Putamen (tissue), 1 donor: ENCODE data around the gene SPRYD3.
A peak's percentile ranks its signal among the peaks of the same experiment; 100 is the strongest.
"Not testable (repeated sequence)": the region's sequence is repeated elsewhere in the genome, so short reads cannot be mapped to it uniquely, and the experiment has no call there.

Source experiments
- DNase-seq: peaks from one replicate; pipeline ENCODE4 v3.0.0-alpha.2; 2016; ENCODE audit warnings: low spot score

SPRYD3 gene

DNA sequence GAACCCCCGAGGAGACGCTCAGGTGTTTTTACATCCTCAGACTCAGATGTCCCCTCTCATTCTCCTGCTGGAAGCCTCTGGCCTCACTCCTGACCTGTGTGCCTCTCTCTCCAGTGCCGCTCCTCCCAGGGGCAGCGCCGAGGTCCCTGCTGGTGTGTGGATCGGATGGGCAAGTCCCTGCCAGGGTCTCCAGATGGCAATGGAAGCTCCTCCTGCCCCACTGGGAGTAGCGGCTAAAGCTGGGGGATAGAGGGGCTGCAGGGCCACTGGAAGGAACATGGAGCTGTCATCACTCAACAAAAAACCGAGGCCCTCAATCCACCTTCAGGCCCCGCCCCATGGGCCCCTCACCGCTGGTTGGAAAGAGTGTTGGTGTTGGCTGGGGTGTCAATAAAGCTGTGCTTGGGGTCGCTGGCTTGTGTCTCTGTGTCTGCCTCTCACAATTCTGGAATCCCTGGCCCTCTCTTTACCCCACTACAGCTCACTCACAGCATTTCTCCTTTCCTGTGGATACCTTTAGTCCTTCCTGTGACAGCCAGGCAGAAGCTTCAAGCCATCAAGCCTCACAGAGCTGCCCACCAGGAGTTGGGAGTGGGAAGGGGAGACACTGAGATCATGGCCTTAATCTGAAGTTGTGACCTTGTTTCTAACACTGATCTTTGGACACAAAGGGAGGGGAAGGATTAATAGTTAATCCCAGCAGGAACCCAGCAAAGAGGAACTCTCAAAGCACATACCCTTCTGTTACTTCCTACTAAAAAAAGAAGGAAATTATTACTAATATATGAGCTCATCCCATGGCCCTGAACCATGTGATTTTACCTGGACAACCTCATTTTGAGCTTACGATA lies 23.0 kb upstream of the SPRYD3 start:
- no peak for DNase-seq

DNA sequence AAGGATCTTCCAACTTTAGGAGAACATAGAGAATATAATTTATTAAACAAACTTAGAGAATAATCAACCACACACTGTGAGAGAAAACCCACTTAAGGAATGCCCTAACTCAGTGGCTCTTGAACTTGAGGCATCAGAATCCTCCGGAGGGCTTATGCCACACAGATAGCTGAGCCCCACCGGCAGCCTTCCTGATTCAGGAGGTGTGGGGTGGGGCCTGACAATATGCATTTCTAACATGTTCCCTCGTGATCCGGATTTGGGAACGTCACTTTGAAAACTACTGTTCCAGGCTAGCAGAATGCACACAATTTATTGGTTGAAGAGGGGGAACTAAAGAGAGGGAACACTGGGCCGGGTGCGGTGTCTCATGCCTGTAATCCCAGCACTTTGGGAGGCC lies 22.1 kb upstream of the SPRYD3 start:
- DNase-seq: no peak

DNA sequence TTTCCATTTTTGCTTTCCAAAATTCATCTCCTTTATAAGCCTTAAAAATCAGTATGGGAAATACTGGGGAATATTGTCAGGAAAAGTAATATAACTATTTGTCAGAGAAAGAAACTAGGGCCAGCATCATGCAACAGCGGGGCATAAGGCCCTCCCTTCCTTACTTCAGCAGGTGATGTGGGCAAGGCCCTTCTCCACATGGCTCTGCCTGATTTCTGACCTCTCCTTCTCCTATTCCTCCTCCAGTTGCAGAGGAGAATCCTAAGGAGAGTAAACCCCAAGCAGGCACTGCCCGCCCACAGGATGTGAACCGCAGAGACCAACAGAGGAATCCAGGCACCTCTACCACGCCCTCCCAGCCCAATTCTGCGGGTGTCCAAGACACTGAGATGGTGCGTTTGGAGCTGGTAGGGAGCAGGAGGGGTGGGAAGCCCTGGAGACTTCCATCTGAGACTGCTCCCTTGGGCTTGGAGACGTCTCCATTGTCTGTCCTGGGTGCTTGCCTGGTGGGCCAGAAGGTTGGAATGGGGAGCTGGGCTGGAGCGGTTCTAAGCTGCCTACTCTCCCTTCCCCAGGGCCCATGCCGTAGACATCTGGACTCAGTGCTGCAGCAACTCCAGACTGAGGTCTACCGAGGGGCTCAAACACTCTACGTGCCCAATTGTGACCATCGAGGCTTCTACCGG lies 21.4 kb upstream of the SPRYD3 start:
- no peak for DNase-seq

DNA sequence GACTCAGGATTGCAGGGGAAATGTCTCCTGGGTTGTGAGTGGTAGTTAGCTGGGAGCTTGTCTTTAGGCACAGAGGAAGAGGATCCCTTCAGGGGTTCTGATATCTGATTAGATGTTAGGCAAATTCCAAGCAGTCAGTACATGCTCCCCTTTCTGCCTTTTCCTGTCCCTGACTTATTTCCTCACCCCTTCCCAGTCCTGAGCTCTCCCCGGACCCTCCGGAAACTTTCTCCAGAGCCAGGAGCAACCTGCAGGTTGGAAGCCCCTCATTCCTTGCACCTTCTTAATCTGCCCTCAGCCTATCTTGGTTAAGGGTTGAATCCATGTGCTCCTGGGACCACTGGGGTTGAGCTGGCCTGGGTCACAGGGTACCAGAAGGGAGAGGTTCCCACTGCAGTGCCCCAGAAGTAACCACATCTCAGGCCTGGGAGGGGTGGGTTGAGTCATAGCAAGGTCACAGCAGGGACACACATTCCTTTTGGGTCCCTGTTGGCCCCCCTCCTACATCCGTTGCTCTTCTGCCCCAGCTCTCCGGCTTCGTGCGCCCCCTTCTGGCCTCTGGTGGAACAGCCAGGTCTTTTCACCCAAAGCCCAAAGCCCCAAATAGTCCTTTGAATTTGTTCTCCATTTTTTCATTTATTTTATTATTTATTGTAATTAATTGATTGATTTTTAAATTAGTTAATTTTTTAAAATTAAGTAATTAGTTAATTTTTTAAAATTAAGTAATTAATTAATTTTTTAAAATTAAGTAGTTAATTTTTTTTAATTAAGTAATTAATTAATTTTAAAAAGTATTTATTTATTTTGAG lies 20.1 kb upstream of the SPRYD3 start:
- peak; percentile 67 for DNase-seq

DNA sequence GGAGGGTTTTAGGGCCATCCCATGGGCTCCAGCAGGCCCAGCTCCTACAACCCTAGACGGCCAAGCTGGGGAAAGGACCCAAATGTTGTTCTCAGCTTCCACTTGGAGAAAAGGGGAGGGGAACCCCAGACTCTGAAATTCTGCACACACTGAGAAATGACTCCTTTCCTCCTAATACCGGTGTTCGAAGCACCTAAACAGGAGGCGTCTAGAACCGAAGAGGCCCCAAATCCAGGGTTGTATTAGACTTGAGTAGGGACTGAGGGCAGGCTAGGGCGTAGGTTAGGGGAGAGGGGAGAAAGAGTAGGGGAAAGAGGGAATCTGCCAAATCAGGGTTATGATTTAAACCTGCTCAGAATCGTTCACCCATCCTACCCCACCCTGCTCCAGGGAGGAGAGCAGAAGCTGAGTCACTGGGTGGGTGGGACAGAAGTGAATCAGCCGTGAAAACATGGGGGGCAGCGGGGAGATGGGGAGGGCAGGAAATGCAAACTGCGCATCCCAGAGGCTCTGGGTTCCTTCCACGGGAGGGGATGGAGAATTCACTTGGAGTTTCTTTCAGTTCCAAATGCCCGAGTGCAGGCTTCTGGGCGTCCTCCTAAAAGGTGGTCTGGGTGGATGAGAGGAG lies 19.3 kb upstream of the SPRYD3 start:
- DNase-seq: peak; percentile 75

DNA sequence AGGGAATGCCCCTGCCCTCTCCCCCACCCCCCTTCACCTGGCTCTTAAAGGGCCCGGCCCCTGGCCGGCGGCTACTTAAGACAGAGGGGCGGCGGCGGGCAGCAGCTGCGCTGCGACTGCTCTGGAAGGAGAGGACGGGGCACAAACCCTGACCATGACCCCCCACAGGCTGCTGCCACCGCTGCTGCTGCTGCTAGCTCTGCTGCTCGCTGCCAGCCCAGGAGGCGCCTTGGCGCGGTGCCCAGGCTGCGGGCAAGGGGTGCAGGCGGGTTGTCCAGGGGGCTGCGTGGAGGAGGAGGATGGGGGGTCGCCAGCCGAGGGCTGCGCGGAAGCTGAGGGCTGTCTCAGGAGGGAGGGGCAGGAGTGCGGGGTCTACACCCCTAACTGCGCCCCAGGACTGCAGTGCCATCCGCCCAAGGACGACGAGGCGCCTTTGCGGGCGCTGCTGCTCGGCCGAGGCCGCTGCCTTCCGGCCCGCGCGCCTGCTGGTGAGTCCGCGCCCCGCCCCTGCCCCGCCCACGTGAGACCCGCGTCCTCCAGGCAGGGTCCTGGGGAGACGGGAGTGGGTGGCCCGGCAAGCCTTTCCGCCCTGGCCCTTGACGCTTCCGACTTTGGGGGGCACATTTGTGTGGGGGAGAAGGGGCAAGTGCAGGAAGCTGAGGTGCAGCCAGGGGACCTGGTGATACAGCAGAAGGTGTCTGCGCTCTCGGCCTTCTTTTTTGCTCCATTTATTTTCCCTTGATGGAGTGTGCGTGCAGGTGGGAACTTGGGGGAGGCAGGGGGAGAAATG lies 18.6 kb upstream of the SPRYD3 start, which contains the start of gene IGFBP6:
Gene IGFBP6 (plus strand): TSS at position 104 of the 790 bp plus-strand sequence. CDS start 51 bp downstream, at position 155.
- peak; percentile 12 for DNase-seq

DNA sequence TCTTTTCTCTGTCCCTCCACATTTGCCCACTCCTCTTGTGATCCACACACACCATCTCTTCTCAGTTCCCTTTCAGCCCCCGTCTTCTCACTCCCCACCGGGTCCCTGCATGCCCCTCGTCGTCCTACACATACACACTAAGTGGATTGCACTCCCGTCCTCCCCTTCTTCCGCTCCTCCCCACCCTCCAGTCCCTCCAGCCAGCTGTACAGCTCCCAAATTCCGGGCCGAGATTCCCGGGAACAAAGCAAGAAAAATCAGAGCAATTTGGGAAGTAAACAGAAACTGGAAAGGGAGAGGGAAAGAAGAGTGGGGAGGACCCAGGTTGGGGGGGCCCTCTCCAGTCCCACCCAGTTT lies 18.0 kb upstream of the SPRYD3 start:
- DNase-seq: no peak

DNA sequence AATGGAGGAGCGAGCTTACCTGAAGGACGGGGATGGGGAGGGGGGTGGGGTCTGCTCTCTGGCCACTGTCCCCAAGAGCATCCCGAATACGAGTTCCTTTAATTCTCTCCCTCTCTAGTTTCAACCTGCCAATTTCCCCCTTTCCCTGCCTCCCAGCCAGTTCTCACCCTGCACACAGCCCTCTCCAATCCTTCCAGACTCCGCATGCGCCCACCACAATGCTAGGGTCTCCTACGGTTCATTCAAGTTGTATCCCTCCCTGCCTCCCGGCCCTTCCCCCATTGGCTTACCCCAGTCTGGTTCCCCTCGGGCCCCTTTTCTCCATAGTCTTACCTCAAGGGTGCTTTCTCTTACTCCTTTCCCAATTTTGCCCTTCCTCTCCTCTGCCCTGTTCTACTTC lies 17.6 kb upstream of the SPRYD3 start:
- no peak for DNase-seq

DNA sequence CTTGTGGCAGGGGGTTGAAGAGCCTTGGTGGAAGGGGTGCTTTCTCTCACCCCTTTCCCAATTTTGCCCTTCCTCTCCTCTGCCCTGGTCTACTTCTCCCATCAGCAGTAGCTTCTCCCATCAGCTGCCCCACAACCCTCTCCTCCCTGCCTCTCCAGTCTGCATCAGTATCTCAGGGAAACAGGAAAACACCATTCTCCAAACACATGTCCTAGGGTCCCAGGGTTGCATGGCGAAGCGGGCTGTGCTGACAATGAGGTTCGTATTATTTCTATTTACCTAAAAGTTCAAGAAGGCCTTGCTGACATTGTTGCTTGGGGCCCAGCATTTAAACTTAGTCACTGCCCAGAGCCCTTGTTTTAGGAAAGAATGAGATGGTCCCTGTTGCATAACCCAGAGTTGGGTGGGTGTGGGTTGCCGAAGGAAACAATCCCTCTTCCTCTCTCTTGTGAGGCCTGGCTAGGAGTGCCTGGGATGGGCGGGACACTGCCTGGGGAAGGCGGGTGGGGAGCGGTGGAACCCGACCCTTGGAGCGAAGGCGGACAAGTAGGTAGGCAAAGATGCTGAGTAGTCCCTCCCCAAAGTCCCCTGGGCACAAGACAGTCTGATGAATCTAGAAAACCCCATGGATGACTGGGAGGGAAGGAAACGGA lies 17.0 kb upstream of the SPRYD3 start:
- no peak for DNase-seq

DNA sequence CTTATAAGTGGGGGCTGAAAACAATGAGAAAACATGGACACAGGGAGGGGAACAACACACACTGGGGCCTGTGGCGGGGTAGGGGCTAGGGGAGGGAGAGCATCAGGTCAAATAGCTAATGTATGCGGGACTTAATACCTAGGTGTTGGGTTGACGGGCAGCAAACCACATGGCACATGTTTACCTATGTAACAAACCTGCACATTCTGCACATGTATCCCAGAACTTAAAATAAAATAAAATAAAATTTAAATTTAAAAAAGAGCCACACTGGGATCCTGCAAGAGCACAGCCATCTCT lies 16.4 kb upstream of the SPRYD3 start:
- not testable (repeated sequence) for DNase-seq

DNA sequence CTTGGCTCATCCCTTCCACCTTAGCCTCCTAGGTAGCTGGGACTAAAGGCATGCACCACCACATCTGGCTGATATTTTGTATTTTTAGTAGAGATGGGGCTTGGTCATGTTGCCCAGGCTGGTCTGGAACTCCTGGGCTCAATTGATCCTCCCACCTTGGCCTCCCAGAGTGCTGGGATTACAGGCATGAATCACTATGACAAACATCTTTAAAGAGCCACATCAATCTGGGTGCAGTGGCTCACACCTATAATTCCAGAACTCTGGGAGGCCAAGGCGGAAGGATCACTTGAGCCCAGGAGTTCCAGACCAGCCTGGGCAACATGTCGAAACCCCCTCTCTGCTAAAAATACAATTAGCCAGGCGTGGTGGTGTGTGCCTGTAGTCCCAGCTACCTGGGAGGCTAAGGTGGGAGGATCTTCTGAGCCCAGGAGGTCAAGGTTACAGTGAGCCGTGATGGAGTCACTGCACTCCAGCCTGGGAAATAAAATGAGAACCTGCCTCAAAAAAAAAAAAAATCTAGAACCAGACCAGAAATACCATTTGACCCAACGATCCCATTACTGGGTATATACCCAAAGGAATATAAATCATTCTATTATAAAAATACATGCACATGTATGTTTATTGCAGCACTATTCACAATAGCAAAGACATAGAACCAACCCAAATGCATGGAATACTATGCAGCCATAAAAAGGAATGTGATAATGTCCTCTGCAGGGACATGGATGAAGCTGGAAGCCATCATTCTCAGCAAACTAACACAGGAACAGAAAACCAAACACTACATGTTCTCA lies 15.8 kb upstream of the SPRYD3 start:
- DNase-seq: not testable (repeated sequence)

DNA sequence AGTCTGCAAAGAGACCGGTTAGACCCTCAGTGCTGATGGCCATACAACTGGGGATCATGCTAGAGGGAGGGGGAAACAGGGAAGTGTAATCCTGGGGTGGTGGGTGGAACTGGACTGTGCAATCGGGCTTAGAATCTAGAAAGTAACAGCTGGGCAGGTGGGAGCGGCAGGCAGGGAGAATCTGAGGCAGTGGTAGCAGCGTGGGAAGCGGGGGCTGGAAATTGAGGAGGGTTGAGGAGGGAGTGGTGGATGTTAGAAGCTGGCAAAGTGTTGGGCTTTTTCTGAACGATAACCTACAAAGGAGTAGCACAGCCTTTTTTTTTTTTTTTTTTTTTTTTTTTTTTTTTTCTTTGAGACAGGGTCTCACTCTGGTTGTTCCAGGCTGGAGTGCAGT lies 15.2 kb upstream of the SPRYD3 start:
- no peak for DNase-seq

DNA sequence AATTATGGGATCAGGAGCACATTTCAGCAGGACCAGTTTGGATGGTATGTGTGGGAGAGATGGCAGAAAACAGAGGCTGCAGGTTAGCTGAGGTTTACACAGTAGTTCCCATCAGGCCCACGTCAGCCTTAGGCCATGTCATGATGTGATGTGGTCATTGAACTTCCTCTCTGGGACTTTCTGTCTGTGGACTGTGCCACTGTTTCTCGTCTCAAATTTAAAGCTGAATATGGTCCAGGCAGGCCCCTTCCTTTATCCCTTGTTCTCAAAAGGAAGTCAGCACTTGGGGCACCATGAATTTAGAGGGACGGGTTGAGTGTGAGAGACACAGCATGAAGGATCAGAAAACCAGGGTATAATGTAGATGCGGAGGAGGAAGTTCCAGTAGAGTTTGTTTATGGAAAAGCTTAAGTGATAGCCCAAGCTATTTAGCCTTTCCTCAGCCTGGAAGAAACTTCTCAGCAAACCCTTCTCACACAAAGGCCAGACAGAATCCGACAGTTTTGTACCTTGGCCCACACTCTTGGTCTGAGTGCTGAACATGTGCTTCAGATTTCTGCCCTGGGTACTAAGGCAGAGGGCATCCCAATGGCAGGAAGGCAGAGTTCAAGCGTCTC lies 14.7 kb upstream of the SPRYD3 start:
- no peak for DNase-seq

DNA sequence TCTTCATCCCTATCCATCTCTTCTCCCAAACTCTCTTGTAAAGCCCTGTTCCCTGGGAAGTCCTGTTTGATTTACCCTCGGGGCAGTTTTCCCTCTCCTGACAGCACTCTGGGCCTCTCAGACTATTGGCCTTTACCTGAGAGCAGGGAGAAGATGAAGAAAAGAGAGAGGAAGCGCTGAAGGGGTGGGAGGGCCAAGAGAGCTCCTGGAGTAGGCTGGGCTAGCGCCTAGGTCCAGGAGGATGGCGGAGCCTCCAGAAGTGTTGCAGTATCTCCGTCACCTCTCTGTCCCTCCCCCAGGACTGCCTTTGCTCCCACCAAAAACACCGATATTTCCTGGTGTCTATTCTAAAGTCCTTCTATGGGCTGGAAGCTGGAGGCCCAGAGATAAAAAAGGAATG lies 12.6 kb upstream of the SPRYD3 start:
- no peak for DNase-seq

DNA sequence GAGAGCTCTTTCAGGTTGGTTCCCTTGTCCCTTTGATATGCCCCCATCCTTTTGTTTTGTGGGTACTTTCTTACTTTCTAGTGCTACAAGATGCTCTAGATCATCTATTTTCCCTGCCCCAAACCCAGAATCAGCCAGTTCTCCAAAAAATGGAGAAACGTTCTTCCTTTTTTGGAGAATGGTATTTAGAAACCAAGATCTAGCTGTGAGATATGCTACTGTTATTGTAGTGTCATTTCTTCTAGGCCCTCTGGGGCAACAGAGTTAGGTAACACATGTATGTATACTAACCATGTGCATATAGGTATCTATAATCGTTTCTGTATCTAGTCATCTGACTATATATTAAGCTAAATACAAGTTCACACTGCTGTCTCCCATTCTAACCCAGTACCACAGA lies 11.4 kb upstream of the SPRYD3 start:
- no peak for DNase-seq

DNA sequence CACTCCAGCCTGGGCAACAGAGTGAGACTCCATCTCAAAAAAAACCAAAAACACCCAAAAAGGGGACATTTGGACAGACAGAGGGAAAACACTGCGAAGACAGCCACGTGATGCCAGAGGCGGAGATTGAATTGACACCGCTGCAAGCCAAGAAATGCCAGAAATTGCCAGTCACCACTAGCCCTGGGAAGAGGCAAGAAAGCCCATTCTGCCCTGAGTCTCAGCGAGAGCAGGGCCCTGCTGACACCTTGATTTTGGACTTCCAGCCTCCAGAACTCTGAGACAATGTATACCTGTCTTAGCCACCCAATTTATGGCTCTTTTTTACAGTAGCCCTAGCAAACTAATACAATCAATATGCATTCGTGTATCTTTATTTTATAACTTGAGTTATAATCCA lies 10.9 kb upstream of the SPRYD3 start:
- no peak for DNase-seq

DNA sequence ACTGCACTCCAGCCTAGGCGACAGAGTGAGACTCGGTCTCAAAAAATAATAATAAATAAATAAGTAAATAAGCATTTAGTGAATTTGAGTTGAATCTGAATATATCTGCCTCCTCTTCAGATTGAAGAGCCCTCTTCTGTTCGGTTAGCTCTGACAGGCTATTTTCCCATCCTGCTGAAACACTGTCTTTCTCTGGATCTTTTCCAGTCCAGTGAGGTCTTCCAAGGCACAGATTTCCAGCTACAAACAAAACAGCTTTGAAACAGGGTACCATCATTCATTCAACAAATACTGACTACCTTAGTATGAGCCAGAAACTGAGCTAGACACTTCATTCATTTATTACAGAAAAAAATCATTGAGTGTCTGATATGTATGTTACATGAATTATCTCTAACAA lies 7.2 kb upstream of the SPRYD3 start:
- DNase-seq: no peak

DNA sequence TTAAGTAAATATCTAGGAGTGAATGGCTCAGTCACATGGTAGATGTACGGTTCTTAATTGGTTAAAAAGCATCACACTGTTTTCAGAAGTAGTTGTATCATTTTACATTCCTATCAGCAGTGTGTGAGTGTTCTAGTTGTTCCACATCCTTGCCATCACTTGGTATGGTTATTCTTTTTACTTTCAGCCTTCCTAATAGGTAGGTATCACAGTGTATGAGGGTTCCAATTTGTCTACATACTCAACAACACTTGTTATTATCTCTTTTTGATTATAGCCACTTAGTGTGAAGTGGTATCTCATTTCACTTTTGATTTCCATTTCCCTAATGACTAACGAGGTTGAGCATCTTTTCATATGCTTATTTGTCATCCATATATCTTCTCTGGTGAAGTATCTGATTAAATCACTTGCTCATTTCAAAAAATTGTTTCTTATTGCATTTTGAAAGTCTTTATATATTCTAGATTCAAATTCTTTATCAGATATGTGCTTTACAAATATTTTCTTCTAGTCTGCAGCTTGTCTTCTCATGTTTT lies 3.5 kb upstream of the SPRYD3 start:
- no peak for DNase-seq

DNA sequence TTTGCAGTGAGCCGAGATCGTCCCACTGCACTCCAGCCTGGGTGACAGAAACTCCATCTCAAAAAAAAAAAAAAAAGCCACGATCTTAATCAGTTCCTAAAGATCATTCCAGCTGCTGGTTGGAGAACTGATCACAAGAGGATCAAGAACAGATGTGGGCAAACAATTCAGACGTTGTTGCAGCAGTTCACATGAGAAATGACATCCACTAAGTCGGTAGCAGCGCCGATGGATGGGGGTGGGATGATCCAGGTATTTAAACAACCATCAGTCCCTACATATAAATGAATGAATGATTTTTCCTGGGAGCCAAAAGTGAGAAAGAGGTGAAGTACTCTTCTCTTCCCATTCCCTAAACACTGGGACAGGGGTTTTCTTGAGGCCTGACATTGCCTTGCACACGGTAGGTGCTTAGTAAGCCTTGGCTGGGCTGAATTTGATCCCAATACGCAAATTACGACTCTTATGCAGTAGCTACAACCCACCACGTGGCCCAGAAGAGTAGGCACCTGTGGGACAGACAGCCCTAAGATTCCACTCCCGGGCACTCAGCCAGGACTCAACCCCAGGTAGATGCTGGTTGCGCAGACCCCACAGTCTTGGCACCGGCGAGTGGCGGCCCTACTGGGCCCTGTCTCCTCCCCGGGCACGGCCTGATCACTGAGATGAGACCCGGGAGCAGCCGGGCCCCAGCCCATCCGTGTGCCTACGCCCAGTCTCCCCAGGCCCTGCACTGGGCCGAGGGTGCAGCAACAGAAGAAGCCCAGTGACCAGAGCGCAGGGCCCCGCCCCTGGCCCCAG lies 565 bp downstream of the SPRYD3 start:
- DNase-seq: peak; percentile 34
